ENCODE data around the gene ATXN1.

DNA sequence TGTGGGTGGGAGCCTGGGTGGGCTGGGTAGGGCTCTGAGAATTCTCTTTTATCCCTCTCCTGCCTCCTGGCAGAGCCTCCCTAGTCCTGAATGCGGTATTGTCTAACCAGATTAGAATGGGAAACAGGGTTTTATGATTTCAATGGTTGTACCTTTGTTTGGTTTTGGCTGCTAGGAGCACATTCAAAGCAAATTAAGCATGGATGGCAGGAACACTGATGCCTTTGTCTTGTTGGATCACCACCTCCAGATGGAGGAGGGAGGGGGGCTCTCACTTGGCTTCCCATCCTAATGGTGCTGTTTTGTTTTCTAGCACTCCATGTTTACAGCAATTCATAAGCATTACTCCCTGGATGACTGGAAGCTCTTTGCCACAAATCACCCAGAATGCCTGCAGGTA is 511.3 kb downstream of the ATXN1 start:
- TF ChIP-seq CTCF (IDR thresholded peaks at IDR 0.05) (no peak), POLR2A (IDR thresholded peaks at IDR 0.05) (no peak)
